ENCODE data around the gene SCG3.

Gene SCG3

GRCh38 chr15:51726302-51727073, 45.2 kb downstream of the SCG3 start:
- no peak overlapping the region for H3K27ac ChIP-seq
- no peaks in the 10 kb centered on the region for H3K27me3 ChIP-seq (ENCODE audit: insufficient read depth, low read depth, severe bottlenecking)
- DNase-seq = no peak
- no peaks in the 10 kb centered on the region; the same call in none of the 2 replicates for H3K36me3 ChIP-seq
- H3K9me3 ChIP-seq (ENCODE audit: severe bottlenecking) = no peaks in the 10 kb centered on the region
- TF ChIP-seq CTCF (IDR thresholded peaks at IDR 0.05; ENCODE audit: low read depth, low read length) = no peak
- no peak overlapping the region for H3K4me3 ChIP-seq (ENCODE audit: low read depth, low read length)

GRCh38 chr15:51727141-51727897, 46.0 kb downstream of the SCG3 start:
- Histone ChIP-seq H3K27ac (no peak overlapping the region), H3K9me3 (ENCODE audit: severe bottlenecking) (no peaks in the 10 kb centered on the region), H3K36me3 (no peaks in the 10 kb centered on the region; the same call in 1 of the 2 replicates), H3K4me3 (ENCODE audit: low read depth, low read length) (no peak overlapping the region), H3K27me3 (ENCODE audit: insufficient read depth, low read depth, severe bottlenecking) (no peaks in the 10 kb centered on the region)
- DNase-seq = no peak
- no peak for TF ChIP-seq CTCF (IDR thresholded peaks at IDR 0.05; ENCODE audit: low read depth, low read length)

GRCh38 chr15:51731549-51732267, 50.4 kb downstream of the SCG3 start:
- Histone ChIP-seq H3K27ac (no peak overlapping the region), H3K36me3 (no peaks in the 10 kb centered on the region), H3K9me3 (ENCODE audit: severe bottlenecking) (no peaks in the 10 kb centered on the region), H3K4me3 (ENCODE audit: low read depth, low read length) (no peak overlapping the region), H3K27me3 (ENCODE audit: insufficient read depth, low read depth, severe bottlenecking) (no peaks in the 10 kb centered on the region)
- DNase-seq = no peak
- TF ChIP-seq CTCF (IDR thresholded peaks at IDR 0.05; ENCODE audit: low read depth, low read length) = no peak

- Histone ChIP-seq H3K9me3 (ENCODE audit: severe bottlenecking) (no peaks in the 10 kb centered on the region), H3K4me3 (ENCODE audit: low read depth, low read length) (no peak overlapping the region), H3K27me3 (ENCODE audit: insufficient read depth, low read depth, severe bottlenecking) (no peaks in the 10 kb centered on the region), H3K36me3 (no peaks in the 10 kb centered on the region), H3K27ac (no peak overlapping the region)
- DNase-seq = no peak
- TF ChIP-seq CTCF (IDR thresholded peaks at IDR 0.05; ENCODE audit: low read depth, low read length) = no peak
Measured at GRCh38 chr15:51732646-51733045, 51.3 kb downstream of the SCG3 start.

- Histone ChIP-seq H3K9me3 (ENCODE audit: severe bottlenecking) (no peaks in the 10 kb centered on the region), H3K27ac (no peak overlapping the region)
Measured at GRCh38 chr15:51735228-51736010, 54.1 kb downstream of the SCG3 start.

More at GRCh38 chr15:51735228-51736010, 54.1 kb downstream of the SCG3 start:
- Histone ChIP-seq H3K4me3 (ENCODE audit: low read depth, low read length) (no peak overlapping the region), H3K27me3 (ENCODE audit: insufficient read depth, low read depth, severe bottlenecking) (no peaks in the 10 kb centered on the region), H3K36me3 (no peaks in the 10 kb centered on the region)
- 0 out of 2 replicates have a peak, but pooled peaks have one; percentile 17 for TF ChIP-seq CTCF (IDR thresholded peaks at IDR 0.05; ENCODE audit: low read depth, low read length)
- no peak for DNase-seq
